K562 (cell line): Measurements from ENCODE around the gene MAMDC4. TPM values are rescaled to one million over a fixed set of nuclear protein-coding genes. Genes with fewer than 3 reads are reported as not detected.

ENCODE experiments used
- ATAC-seq: fragments of 200-7000 bp; cut with Tn5 transposase; 3 replicates; pipeline ENCODE4 v1.9.1; 2020; ENCODE audit warnings: moderate library complexity
- BruUV-seq: library from RNA; stranded (reverse); fragments of 400-500 nt; replicated peaks from 2 replicates; lab custom pipeline; 2021; lab: Mats Ljungman, UMichigan
- CTCF ChIA-PET: fragments of 300-600 bp; formaldehyde crosslinking; extraction: SDS; loops from one replicate; lab custom pipeline; 2021; ENCODE audit warnings: low intra/inter-chr PET ratio; lab: Yijun Ruan, JAX
- POLR2A ChIA-PET: fragments of 300-600, 350-650 bp; sonication (Branson Sonifier 250); formaldehyde crosslinking; extraction: SDS; loops from one replicate; lab custom pipeline; 2021; ENCODE audit warnings: antibody characterized with exemption, inconsistent platforms; lab: Yijun Ruan, JAX
- DNase-seq, 4 experiments: peaks; one replicate each; pipeline versions ENCODE4 v3.0.0 to v3.0.0-alpha.2; 2011 to 2018; ENCODE audit warnings: low spot score in 3 of 4, mixed read lengths in 3 of 4; ENCODE audit errors: extremely low read depth in 1 of 4
- FAIRE-seq: peaks from 2 replicates; lab custom pipeline; 2011; peaks lifted over from hg19 to GRCh38; lab: Jason Lieb, UNC
- H2AFZ ChIP-seq: 2 replicates; pipeline ENCODE4 v1.6.0; 2011; ENCODE audit warnings: low read depth, low read length, control low read depth, inconsistent platforms
- H3K27ac ChIP-seq: fragments of 200-600 bp; 3 replicates; pipeline ENCODE4 v1.8.0; 2011; ENCODE audit warnings: low read depth, mild to moderate bottlenecking, control low read depth, inconsistent platforms, low read length, moderate library complexity, mixed read lengths; ENCODE audit errors: extremely low read depth
- H3K27me3 ChIP-seq, 2 experiments: fragments of 300-600 bp in 1 of 2; 2 replicates in 1 of 2; 3 replicates in 1 of 2; pipeline versions ENCODE4 v1.6.0 to v1.8.0; 2011; ENCODE audit warnings: inconsistent platforms in 2 of 2, low read length in 2 of 2, mild to moderate bottlenecking in 1 of 2, mixed read lengths in 1 of 2, moderate library complexity in 1 of 2; ENCODE audit not compliant: control insufficient read depth in 2 of 2, insufficient read depth in 2 of 2
- H3K36me3 ChIP-seq: fragments of 300-600 bp; 3 replicates; pipeline ENCODE4 v1.8.0; 2011; ENCODE audit warnings: mild to moderate bottlenecking, low read length, inconsistent platforms; ENCODE audit not compliant: control insufficient read depth, insufficient read depth
- H3K4me1 ChIP-seq, 2 experiments: fragments of 200-600 bp in 1 of 2; replicated peaks in 1 of 2; 2 replicates in 1 of 2; 3 replicates in 1 of 2; pipeline versions ENCODE4 v1.5.1 to v1.8.0; 2011; ENCODE audit warnings: inconsistent platforms in 2 of 2, low read length in 2 of 2, mild to moderate bottlenecking in 1 of 2, mixed read lengths in 1 of 2, moderate library complexity in 1 of 2; ENCODE audit not compliant: control insufficient read depth in 2 of 2, insufficient read depth in 2 of 2
- H3K4me2 ChIP-seq: 2 replicates; pipeline ENCODE4 v1.6.1; 2011; ENCODE audit warnings: low read length, control low read depth, inconsistent platforms, mixed read lengths; ENCODE audit not compliant: insufficient read depth
- H3K4me3 ChIP-seq: fragments of 200-600 bp; sonication (generic), shearing (Covaris generic); 2 replicates; pipeline ENCODE4 v1.5.1; 2016; ENCODE audit warnings: control low read depth, inconsistent platforms
- H3K79me2 ChIP-seq: fragments of 200-600 bp; 3 replicates; pipeline ENCODE4 v1.8.0; 2011; ENCODE audit warnings: low read length, inconsistent platforms; ENCODE audit not compliant: control insufficient read depth, insufficient read depth
- H3K9ac ChIP-seq, 2 experiments: 2 replicates each; pipeline versions ENCODE4 v1.6.0 to v1.6.1; 2011; ENCODE audit warnings: low read depth in 2 of 2, low read length in 2 of 2, control low read depth in 1 of 2, inconsistent platforms in 1 of 2, mild to moderate bottlenecking in 1 of 2, mixed read lengths in 1 of 2; ENCODE audit not compliant: insufficient read depth in 1 of 2
- H3K9me1 ChIP-seq: one replicate; pipeline ENCODE4 v1.6.0; 2011; ENCODE audit warnings: inconsistent platforms, mild to moderate bottlenecking, low read length, moderate library complexity; ENCODE audit not compliant: control insufficient read depth, insufficient read depth
- H3K9me3 ChIP-seq: replicated peaks from 2 replicates; pipeline ENCODE4 v1.5.1; 2011; ENCODE audit warnings: low read depth, low read length, inconsistent platforms; ENCODE audit not compliant: control insufficient read depth, insufficient read depth
- H4K20me1 ChIP-seq: replicated peaks from 2 replicates; pipeline ENCODE4 v1.6.1; 2011; ENCODE audit warnings: low read length, inconsistent platforms, mixed read lengths; ENCODE audit not compliant: control insufficient read depth, insufficient read depth
- NFYB ChIP-seq: IDR thresholded peaks from 2 replicates; pipeline ENCODE4 v1.6.1; 2011; ENCODE audit warnings: mild to moderate bottlenecking, moderate library complexity; ENCODE audit not compliant: insufficient read length; ENCODE audit errors: extremely low read depth
- POLR2G ChIP-seq: fragments of 200-400 bp; formaldehyde crosslinking; IDR thresholded peaks from 2 replicates; pipeline ENCODE4 v1.6.1; 2017; ENCODE audit warnings: low read depth, mild to moderate bottlenecking, antibody characterized with exemption, low read length, moderate library complexity
- PTBP1 ChIP-seq: fragments of 200-400 bp; formaldehyde crosslinking; IDR thresholded peaks from 2 replicates; pipeline ENCODE4 v1.6.1; 2017; ENCODE audit warnings: low read depth, low read length
- RB1 ChIP-seq: fragments of 450-650 bp; IDR thresholded peaks from 2 replicates; pipeline ENCODE4 v1.6.1; 2017; ENCODE audit warnings: low read depth, mild to moderate bottlenecking
- SAP30 ChIP-seq: fragments of 200-600 bp; sonication (generic); IDR thresholded peaks from 2 replicates; pipeline ENCODE4 v1.6.1; 2012; ENCODE audit warnings: borderline replicate concordance, low read depth, mild to moderate bottlenecking, moderate library complexity, low read length, control low read depth, inconsistent platforms; ENCODE audit not compliant: insufficient read depth, poor library complexity, severe bottlenecking
- SIRT6 ChIP-seq: IDR thresholded peaks from one replicate; pipeline ENCODE4 v1.6.1; 2012; ENCODE audit warnings: low read depth, mild to moderate bottlenecking, control low read depth, inconsistent platforms, low read length, moderate library complexity
- THRAP3 ChIP-seq: fragments of 450-650 bp; IDR thresholded peaks from 2 replicates; pipeline ENCODE4 v1.6.1; 2016; ENCODE audit warnings: mild to moderate bottlenecking, inconsistent platforms, borderline replicate concordance
- XRCC5 ChIP-seq: fragments of 200-400 bp; formaldehyde crosslinking; IDR thresholded peaks from 2 replicates; pipeline ENCODE4 v1.6.1; 2017; ENCODE audit warnings: low read depth, mild to moderate bottlenecking, low read length
- ZNF431 ChIP-seq: sonication (generic); formaldehyde crosslinking; IDR thresholded peaks from 2 replicates; pipeline ENCODE4 v1.8.0; 2022; ENCODE audit warnings: mild to moderate bottlenecking, missing genetic modification reagents
- ZSCAN32 ChIP-seq: fragments of 450-650 bp; formaldehyde crosslinking; IDR thresholded peaks from 2 replicates; pipeline ENCODE4 v1.4.0; 2020; ENCODE audit warnings: mild to moderate bottlenecking, moderate library complexity
- WGBS: fragments of 100-300 bp; shearing (Covaris generic); methylation state at CpG from one replicate; pipeline ENCODE4 v1.1.6; 2016; ENCODE audit warnings: low coverage, mixed read lengths; ENCODE audit not compliant: insufficient coverage; ENCODE audit errors: missing lambda C conversion rate; 5-methylcytosine and 5-hydroxymethylcytosine counted together
- in situ Hi-C: fragments of 300-500 bp; cut with MboI; formaldehyde crosslinking; loops from 4 replicates; pipeline ENCODE4 v1.15.0; 2018; ENCODE audit warnings: inconsistent platforms, mixed read lengths
- intact Hi-C: fragments of 100-400 bp; cut with micrococcal nuclease; formaldehyde crosslinking; loops from 2 replicates; pipeline ENCODE4 v1.14.2; 2022
- polyA plus RNA-seq, 8 experiments: library from polyadenylated mRNA; depleted of rRNA in 4 of 8; stranded (reverse) in 5 of 8; unstranded in 3 of 8; fragments of >200 nt; fragmentation: Nextera tagmentation in 2 of 8; fragmentation: Illumina TruSeq in 1 of 8; extraction: Ambion mirVana in 2 of 8; extraction: Trizol in 1 of 8; gene quantifications; 2 replicates each; pipeline versions ENCODE4 v1.2.1 to v1.2.3, GENCODE V29; 2011 to 2014; ENCODE audit warnings: inconsistent platforms in 1 of 8, missing spikeins in 1 of 8
- total RNA-seq, 7 experiments: library from RNA; depleted of rRNA in 6 of 7; stranded (reverse); fragments of >200 nt in 6 of 7; fragmentation: Illumina TruSeq in 2 of 7; extraction: Trizol in 2 of 7; gene quantifications; 2 replicates each; pipeline versions ENCODE4 v1.2.1 to v1.2.3, GENCODE V29; 2011 to 2021; ENCODE audit warnings: low replicate concordance in 1 of 7
- TF ChIP-seq, protein P1 (sequence below), 2 experiments: fragments of 450-650 bp in 1 of 2; sonication (generic) in 1 of 2; formaldehyde crosslinking in 1 of 2; IDR thresholded peaks; 2 replicates each; pipeline versions ENCODE4 v1.7.1 to v1.9.0; 2016 to 2022; ENCODE audit warnings: inconsistent platforms in 1 of 2, mild to moderate bottlenecking in 1 of 2, missing genetic modification reagents in 1 of 2

The MAMDC4 gene
- total and polyA plus RNA-seq, 9 of the 15 experiments (the other 6 are each of a cell fraction or from before 2014, with no cell fraction given) = 0.03 to 10.8 (median 1.5) TPM

DNA sequence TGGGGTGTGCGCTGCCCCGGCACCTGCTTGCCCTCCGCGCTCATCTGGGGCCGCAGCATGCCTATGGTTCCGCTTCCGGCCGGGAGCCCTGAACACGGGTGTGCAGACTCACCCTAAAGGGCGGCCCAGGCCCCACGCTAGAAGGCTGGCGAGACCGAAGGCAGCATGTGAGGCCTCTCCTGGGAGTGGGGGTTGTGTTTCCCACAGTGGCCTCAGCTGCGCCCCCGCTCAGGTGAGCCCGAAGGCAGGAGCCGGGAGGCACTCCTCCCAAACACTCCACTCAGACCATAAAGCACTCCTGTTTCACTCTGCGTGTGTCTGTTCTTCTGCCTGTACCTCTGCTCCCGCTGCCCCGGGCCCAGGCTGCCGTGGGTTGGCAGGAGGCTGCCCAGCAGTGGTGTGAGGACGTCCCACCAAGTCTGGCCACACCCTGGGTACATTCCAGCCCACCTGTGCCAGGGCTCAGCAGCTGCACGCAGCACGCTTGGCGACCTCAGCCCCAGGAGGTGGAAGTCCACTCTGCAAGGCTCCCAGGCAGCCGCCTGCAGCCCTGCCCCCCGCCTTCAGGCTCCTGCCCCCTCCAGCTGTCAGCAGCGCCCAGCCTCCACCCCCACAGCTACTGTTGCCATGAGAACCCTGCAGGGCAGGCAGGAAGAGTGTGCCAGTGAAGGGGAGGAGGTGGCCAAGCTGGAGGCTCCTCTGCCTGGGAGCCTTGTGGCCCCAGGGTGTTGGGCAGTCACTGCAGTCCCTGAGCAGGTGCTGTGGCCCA lies 11.1 kb upstream of the MAMDC4 start:
- intact Hi-C loops = loop anchor here (2.0 kb wide), 1 partner anchor 54 kb away; no protein-coding TSS in a partner anchor
- Histone ChIP-seq H3K27me3 (no peaks in the 10 kb centered on the region), H3K4me1 (peaks cover 12 to 92% of the 10 kb centered on the region in 2 experiments), H3K36me3 (peaks cover 46% of the 10 kb centered on the region; the same call in 2 of the 3 replicates), H3K9me3 (no peaks in the 10 kb centered on the region), H3K4me3 (no peak overlapping the region), H3K9ac (peak overlapping the region in 1 of 2 experiments; percentile 18; a peak in 2 of 4 replicates), H3K79me2 (no peaks in the 10 kb centered on the region), H4K20me1 (peaks cover 17% of the 10 kb centered on the region), H3K4me2 (no peak overlapping the region), H3K9me1 (no peaks in the 10 kb centered on the region), H2AFZ (no peak overlapping the region), H3K27ac (no peak overlapping the region; the same call in 2 of the 3 replicates)
- in situ Hi-C loops = no loop called here
- no TSS peak for BruUV-seq
- POLR2A ChIA-PET = interaction anchor here (0.6 to 2.6 kb wide), 11 partner anchors 7 to 212 kb away, joined by 3 to 10 read pairs (median 3); partner anchors contain the start of gene TMEM141
- ATAC-seq = peak; percentile 4
- DNase-seq = peak in 1 of 4 experiments; percentile 51
- CTCF ChIA-PET = interaction anchor here (1.1 kb wide), 1 partner anchor 49 kb away, joined by 3 read pairs; no protein-coding TSS in a partner anchor
- no peak for FAIRE-seq
- 78% methylated on average over 24 of the region's 28 CpGs for WGBS
- TF ChIP-seq RB1 (no peak), SIRT6 (peak; percentile 17), SAP30 (no peak), ZNF431 (0 out of 2 replicates have a peak, but pooled peaks have one; percentile 39), THRAP3 (no peak), NFYB (no peak), XRCC5 (no peak), POLR2G (peak; percentile 68), ZSCAN32 (CRISPR knock-in tag) (no peak), PTBP1 (0 out of 2 replicates have a peak, but pooled peaks have one; percentile 70)
- TF ChIP-seq, protein P1, sequence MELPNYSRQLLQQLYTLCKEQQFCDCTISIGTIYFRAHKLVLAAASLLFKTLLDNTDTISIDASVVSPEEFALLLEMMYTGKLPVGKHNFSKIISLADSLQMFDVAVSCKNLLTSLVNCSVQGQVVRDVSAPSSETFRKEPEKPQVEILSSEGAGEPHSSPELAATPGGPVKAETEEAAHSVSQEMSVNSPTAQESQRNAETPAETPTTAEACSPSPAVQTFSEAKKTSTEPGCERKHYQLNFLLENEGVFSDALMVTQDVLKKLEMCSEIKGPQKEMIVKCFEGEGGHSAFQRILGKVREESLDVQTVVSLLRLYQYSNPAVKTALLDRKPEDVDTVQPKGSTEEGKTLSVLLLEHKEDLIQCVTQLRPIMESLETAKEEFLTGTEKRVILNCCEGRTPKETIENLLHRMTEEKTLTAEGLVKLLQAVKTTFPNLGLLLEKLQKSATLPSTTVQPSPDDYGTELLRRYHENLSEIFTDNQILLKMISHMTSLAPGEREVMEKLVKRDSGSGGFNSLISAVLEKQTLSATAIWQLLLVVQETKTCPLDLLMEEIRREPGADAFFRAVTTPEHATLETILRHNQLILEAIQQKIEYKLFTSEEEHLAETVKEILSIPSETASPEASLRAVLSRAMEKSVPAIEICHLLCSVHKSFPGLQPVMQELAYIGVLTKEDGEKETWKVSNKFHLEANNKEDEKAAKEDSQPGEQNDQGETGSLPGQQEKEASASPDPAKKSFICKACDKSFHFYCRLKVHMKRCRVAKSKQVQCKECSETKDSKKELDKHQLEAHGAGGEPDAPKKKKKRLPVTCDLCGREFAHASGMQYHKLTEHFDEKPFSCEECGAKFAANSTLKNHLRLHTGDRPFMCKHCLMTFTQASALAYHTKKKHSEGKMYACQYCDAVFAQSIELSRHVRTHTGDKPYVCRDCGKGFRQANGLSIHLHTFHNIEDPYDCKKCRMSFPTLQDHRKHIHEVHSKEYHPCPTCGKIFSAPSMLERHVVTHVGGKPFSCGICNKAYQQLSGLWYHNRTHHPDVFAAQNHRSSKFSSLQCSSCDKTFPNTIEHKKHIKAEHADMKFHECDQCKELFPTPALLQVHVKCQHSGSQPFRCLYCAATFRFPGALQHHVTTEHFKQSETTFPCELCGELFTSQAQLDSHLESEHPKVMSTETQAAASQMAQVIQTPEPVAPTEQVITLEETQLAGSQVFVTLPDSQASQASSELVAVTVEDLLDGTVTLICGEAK (IDR thresholded peaks at IDR 0.05) = no peak
- TF ChIP-seq, protein P1 (CRISPR knock-in tag; IDR thresholded peaks at IDR 0.05) = 0 out of 2 replicates have a peak, but pooled peaks have one; percentile 17
